GM19468 (cell line): Measurements from ENCODE around the gene GPR150.
A peak's percentile ranks its signal among the peaks of the same experiment; 100 is the strongest.
"Not testable (repeated sequence)": the region's sequence is repeated elsewhere in the genome, so short reads cannot be mapped to it uniquely, and the experiment has no call there.

Experiments
- ATAC-seq: cut with Tn5 transposase; IDR thresholded peaks from one replicate; pipeline ENCODE4 v1.9.1; 2021; ENCODE audit warnings: mild to moderate bottlenecking, moderate library complexity, moderate number of reproducible peaks; ENCODE audit not compliant: unreplicated experiment; ENCODE audit errors: extremely low read depth

Gene GPR150

DNA sequence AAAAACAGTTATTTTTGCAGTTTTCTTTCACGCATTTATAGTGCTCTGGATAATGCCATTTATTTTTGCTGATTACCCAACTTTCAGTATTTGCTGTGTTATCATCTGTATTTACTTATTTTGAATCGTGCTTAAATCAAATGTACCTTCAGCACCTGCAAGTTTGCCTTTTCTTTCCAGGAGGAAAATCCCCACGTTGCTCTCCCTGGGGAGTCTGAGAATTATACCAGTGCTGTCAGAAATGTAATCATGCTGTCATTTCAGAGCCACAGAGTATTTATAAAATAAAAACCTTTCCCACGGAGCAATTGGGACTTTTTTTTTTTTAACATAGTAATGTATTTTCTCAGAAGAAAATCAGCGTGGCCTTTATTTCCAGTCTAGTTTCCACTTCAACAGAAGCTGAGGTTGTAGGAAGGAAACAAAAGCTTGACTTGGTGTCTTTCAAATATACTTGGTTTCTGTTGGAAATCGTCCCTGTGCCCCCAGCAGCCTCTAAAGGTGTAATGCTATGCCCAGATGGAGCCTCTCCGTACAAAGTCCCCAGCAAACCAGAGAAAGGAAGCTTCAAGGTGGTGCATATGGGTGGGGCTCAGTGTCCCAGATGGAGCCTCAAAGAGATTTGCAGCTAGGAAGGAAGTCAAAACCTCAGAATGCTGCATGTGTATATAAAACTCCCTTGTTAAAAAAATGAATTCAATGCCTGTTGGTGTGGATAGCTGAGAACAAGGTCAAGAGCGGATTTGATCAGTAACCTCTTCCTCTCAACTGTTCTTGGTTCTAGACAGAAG is 2.1 kb downstream of the GPR150 start:
- ATAC-seq = no peak

DNA sequence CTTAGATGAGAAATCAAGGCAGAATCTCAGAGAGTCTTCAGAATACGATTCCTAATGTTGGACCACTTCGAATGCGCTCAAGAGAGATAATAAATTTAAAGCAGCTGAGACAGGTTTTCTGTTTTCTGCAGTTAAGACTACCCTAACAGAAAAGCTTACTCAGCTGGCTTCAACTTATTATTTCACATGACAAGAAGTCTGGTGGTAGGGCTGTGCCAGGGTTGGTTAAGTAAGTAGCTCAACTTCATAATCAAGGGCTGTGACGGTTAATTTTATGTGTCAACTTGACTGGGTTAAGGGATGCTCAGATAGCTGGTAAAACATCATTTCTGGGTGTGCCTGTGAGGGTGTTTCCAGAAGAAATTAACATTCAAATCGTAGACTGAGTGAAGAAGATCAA is 3.8 kb downstream of the GPR150 start:
- ATAC-seq = no peak

DNA sequence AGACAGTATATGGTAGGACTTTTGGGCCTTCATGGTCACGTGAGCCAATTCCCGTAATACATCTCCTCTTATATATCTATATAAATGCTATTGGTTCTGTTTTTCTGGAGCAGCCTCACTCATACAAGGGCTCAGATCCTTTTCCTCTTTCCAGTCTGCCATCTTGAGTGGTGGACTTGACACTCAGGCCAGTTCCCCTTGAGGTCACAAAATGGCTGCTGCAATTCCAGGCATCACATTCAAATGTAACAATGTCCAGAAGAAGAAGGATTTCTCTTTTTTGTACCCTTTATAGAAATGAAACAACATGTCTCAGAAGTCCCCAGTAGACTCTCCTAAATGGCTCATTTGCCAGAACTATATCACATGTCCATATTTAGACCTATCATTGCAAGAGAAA is 4.5 kb downstream of the GPR150 start:
- ATAC-seq = no peak

DNA sequence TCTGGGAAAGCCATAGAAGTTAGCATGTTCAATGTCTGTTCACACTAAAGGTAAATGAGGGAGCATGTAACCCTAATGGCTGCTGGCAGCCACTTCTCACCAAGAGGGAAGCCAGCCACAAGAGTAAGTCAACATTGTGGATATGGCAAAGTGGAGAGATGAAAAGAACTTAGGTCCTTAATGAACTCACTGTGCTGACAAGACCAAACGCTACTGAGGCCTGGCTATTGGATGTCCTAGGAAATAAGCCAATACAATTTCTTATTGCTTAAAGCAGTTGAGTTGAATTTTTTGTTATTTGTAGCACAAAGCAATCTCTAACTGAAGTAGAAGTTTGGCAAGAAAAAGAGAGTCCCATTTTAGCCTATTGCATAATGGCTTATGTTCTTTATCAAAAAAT is 6.8 kb downstream of the GPR150 start:
- ATAC-seq = no peak

GRCh38 chr5:95627971-95628810 is 8.3 kb downstream of the GPR150 start:
- ATAC-seq = no peak

DNA sequence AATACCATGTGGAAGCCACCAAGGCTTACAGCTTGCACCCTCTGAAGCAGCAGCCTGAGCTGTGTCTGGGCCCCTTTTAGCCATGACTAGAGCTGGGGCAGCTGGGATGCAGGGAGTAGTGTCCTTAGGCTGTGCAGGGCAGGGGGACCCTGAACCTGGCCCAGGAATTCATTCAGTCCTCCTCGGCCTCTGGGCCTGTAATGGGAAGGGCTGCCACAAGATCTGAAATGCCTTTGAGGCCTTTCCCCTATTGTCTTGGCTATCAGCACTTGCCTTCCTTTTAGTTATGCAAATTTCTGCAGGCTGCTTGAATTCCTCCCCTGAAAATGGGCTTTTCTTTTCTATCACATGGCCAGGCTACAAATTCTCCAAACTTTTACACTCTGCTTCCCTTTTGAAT is 9.0 kb downstream of the GPR150 start:
- no peak for ATAC-seq

DNA sequence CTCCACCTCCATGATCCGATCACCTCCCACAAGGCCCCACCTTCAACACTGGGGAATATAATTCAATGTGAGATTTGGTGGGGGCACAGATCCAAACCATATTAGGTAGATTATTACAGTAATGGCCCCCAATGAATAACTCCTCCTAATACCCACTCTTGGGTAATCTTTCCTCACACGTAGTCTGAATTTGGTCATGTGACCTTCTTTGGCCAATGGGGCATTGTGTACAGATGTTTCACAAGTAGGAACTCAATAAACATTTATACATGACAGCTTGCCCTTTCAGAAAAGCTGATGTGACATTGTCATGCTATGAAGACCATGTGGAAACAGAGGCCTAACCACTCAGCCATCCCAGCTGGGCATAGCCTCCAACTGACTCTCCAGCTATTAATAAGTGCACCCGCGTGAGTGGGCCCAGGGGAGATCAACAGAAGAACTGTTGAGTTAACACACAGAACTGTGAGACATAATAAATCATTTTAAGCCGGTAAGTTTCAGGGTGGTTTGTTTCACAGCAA is 10.6 kb downstream of the GPR150 start:
- no peak for ATAC-seq

GRCh38 chr5:95631255-95631958 is 11.5 kb downstream of the GPR150 start:
- ATAC-seq = no peak

DNA sequence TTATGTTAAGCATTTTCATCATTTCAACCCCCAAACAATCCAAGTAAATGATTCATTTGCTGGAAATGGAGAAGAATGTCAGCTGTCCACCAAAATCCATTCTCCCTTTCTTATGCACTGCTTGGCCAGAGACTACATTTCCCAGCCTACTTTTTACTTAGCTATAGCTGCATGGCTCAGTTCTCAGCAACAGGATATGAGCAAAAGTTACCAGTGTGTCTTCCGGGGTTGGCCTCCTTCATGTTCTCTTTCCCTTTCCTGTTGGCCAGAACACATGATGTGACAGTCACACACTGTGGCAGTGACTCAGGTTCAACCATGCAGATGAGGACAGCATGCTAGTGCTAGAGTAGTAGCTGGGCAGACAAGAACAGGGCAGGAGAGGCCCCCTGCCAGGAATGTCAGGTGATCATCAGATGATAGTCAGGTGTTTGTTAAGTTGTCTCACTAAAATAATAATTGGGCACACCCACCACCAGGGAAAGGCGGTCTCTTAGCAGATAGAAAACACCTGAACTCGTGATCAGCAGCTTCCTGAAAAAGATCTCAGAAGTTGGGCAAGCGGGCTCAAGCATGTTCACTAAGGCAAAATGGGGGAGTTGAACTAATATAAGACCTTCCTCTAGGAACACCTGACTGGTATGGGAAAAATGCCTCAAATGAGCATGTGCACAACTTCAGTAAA is 12.2 kb downstream of the GPR150 start:
- ATAC-seq = peak; percentile 94

DNA sequence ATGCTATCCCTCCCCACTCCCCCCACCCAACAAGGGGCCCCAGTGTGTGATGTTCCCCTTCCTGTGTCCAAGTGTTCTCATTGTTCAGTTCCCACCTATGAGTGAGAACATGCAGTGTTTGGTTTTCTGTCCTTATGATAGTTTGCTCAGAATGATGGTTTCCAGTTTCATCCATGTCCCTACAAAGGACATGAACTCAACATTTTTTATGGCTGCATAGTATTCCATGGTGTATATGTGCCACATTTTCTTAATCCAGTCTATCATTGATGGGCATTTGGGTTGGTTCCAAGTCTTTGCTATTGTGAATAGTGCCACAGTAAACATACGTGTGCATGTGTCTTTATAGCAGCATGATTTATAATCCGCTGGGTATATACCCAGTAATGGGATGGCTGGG is 13.1 kb downstream of the GPR150 start:
- ATAC-seq = not testable (repeated sequence)

- no peak for ATAC-seq
Observed at GRCh38 chr5:95633671-95634070, 13.8 kb downstream of the GPR150 start.

GRCh38 chr5:95634081-95634480 is 14.2 kb downstream of the GPR150 start:
- no peak for ATAC-seq

DNA sequence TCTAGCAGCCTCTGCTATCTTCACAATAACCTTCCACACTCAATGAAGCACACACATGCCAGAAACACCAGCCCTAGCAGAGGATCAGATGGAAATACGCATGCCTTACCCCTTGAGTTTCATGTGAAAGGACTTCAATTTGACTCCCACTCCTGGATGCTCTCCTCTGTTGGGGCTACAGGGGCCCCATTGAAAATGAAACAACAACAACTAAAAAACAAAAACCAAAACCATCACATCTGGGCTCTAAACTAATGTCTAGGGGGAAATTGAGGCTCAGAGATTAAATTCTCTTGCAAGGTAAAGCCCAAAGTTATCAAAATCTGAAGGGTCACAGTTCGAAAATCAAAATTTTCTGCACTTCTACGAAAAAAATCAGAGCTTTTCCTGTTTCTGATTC is 18.7 kb downstream of the GPR150 start:
- no peak for ATAC-seq

GRCh38 chr5:95641741-95642220 is 21.9 kb downstream of the GPR150 start:
- ATAC-seq = no peak

- no peak for ATAC-seq
Observed at GRCh38 chr5:95643152-95643551, 23.3 kb downstream of the GPR150 start.

- ATAC-seq = peak; percentile 13
Observed at GRCh38 chr5:95644351-95645042, 24.6 kb downstream of the GPR150 start.

- not testable (repeated sequence) for ATAC-seq
Observed at GRCh38 chr5:95646226-95646568, 26.3 kb downstream of the GPR150 start.

DNA sequence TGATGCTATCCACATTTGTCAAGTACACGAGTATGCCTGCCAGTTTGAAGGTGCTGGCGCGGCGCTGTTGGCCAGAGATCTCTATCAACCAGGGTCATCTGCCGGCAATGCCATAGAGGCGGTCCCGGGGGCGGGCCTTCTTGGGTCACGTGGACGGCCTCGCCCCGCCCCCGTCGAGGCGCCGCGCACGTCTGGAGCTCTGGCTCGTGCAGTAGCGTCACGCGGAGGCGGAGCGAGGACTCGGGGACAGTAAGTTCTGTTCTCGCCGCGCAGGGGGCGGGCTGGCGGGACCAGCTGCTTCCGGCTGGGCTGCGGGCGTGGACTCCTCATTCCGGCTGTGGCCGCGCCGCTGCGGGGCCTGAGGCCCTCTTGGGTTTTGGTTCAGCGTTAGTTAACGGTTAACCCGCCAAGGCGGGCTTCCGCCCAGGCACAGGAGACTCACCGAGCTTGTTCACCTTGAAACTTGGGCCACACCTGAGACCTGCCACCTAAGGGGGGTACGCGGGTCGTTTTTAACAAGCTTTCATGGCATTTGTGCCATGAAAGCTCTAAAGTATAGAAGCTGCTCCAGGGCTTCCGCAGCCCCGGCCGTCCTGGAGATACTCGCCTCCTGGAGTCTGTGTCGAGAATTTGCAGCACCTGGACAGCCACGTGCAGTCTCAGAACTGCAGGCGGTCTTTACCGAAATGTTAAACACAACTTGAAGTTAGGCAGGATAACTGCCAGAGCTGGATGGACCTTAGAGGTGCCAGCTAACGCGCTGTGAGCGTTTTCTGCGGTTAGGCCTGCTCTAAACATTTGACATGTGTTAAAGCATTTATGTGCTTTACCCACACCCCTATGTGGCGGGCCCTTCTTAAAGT is 26.9 kb downstream of the GPR150 start, which contains the start of gene RFESD:
RFESD (plus strand) TSS at position 209 of the 863 bp plus-strand sequence. CDS start 5,495 bp downstream, outside the sequence.
- ATAC-seq = peak; percentile 96
